ENCODE measurements around the gene RBM20. TPM values are rescaled to one million over a fixed set of nuclear protein-coding genes. Genes with fewer than 3 reads are reported as not detected.
"Not testable (repeated sequence)": the region's sequence is repeated elsewhere in the genome, so short reads cannot be mapped to it uniquely, and the experiment has no call there.

The RBM20 gene
- total RNA-seq, 1 donor from 2014 or later: 0.13 TPM

- no peak for DNase-seq (ENCODE audit: low read depth, low spot score)
Measured at GRCh38 chr10:110701617-110701971, 57.5 kb downstream of the RBM20 start.

- no peak for DNase-seq (ENCODE audit: low read depth, low spot score)
Measured at GRCh38 chr10:110704070-110704469, 59.9 kb downstream of the RBM20 start.

- no peak for DNase-seq (ENCODE audit: low read depth, low spot score)
Measured at GRCh38 chr10:110704906-110705476, 60.9 kb downstream of the RBM20 start.

GRCh38 chr10:110705596-110705995 is 61.5 kb downstream of the RBM20 start:
- not testable (repeated sequence) for DNase-seq (ENCODE audit: low read depth, low spot score)

GRCh38 chr10:110706690-110707098 is 62.6 kb downstream of the RBM20 start:
- DNase-seq (ENCODE audit: low read depth, low spot score): no peak

GRCh38 chr10:110708776-110709443 is 64.8 kb downstream of the RBM20 start:
- no peak for DNase-seq (ENCODE audit: low read depth, low spot score)

- no peak for DNase-seq (ENCODE audit: low read depth, low spot score)
Measured at GRCh38 chr10:110709444-110709828, 65.3 kb downstream of the RBM20 start.

GRCh38 chr10:110709964-110710587 is 65.9 kb downstream of the RBM20 start:
- DNase-seq (ENCODE audit: low read depth, low spot score): no peak

- DNase-seq (ENCODE audit: low read depth, low spot score): no peak
Measured at GRCh38 chr10:110710621-110711020, 66.5 kb downstream of the RBM20 start.

GRCh38 chr10:110711382-110711781 is 67.2 kb downstream of the RBM20 start:
- no peak for DNase-seq (ENCODE audit: low read depth, low spot score)

- no peak for DNase-seq (ENCODE audit: low read depth, low spot score)
Measured at GRCh38 chr10:110714356-110714755, 70.2 kb downstream of the RBM20 start.

GRCh38 chr10:110717781-110718589 is 73.8 kb downstream of the RBM20 start:
- DNase-seq (ENCODE audit: low read depth, low spot score): no peak

GRCh38 chr10:110721406-110722038 is 77.4 kb downstream of the RBM20 start:
- DNase-seq (ENCODE audit: low read depth, low spot score): no peak

- DNase-seq (ENCODE audit: low read depth, low spot score): no peak
Measured at GRCh38 chr10:110723224-110723891, 79.2 kb downstream of the RBM20 start.

- DNase-seq (ENCODE audit: low read depth, low spot score): no peak
Measured at GRCh38 chr10:110724116-110724921, 80.2 kb downstream of the RBM20 start.

- DNase-seq (ENCODE audit: low read depth, low spot score): no peak
Measured at GRCh38 chr10:110724937-110725336, 80.8 kb downstream of the RBM20 start.

GRCh38 chr10:110725801-110726630 is 81.9 kb downstream of the RBM20 start:
- DNase-seq (ENCODE audit: low read depth, low spot score): no peak

GRCh38 chr10:110727785-110728184 is 83.6 kb downstream of the RBM20 start:
- not testable (repeated sequence) for DNase-seq (ENCODE audit: low read depth, low spot score)

GRCh38 chr10:110730345-110731050 is 86.4 kb downstream of the RBM20 start:
- DNase-seq (ENCODE audit: low read depth, low spot score): no peak

All from pulmonary artery endothelial cell (primary cell).